Hepatocyte (in vitro differentiated cells): ENCODE measurements around the gene DSCAML1.

Experiments used
- EZH2 ChIP-seq: fragments of 200-600 bp; sonication (generic); IDR thresholded peaks from 2 replicates; pipeline ENCODE4 v1.6.1; 2016; ENCODE audit warnings: antibody characterized with exemption, mild to moderate bottlenecking, borderline replicate concordance
- EZH2phosphoT487 ChIP-seq: fragments of 200-600 bp; sonication (generic); IDR thresholded peaks from one replicate; pipeline ENCODE4 v1.6.1; 2018; ENCODE audit warnings: antibody characterized with exemption, mild to moderate bottlenecking, low read depth, moderate library complexity; ENCODE audit not compliant: unreplicated experiment, severe bottlenecking
- TF ChIP-seq, protein P1 (sequence below): fragments of 200-600 bp; sonication (generic); IDR thresholded peaks from 2 replicates; pipeline ENCODE4 v1.5.1; 2016; ENCODE audit warnings: antibody characterized with exemption, mild to moderate bottlenecking; ENCODE audit not compliant: poor library complexity

- TF ChIP-seq EZH2phosphoT487 (no peak), EZH2 (no peak)
- TF ChIP-seq, protein P1, sequence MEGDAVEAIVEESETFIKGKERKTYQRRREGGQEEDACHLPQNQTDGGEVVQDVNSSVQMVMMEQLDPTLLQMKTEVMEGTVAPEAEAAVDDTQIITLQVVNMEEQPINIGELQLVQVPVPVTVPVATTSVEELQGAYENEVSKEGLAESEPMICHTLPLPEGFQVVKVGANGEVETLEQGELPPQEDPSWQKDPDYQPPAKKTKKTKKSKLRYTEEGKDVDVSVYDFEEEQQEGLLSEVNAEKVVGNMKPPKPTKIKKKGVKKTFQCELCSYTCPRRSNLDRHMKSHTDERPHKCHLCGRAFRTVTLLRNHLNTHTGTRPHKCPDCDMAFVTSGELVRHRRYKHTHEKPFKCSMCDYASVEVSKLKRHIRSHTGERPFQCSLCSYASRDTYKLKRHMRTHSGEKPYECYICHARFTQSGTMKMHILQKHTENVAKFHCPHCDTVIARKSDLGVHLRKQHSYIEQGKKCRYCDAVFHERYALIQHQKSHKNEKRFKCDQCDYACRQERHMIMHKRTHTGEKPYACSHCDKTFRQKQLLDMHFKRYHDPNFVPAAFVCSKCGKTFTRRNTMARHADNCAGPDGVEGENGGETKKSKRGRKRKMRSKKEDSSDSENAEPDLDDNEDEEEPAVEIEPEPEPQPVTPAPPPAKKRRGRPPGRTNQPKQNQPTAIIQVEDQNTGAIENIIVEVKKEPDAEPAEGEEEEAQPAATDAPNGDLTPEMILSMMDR: no peak
Measured at GRCh38 chr11:117517097-117517496, 279.9 kb downstream of the DSCAML1 start.
